ENCODE measurements around the gene TMEM117. TPM values are rescaled to one million over a fixed set of nuclear protein-coding genes. Genes with fewer than 3 reads are reported as not detected.

Gene TMEM117
- total RNA-seq, 5 donors from 2014 or later (not counting 1 experiment from before 2014, with no cell fraction given) = 3.3 to 4.4 (median 3.9) TPM

- Mint-ChIP-seq H3K4me1 (peaks cover 6 to 48% (median 15%) of the 10 kb centered on the region in 3 donors), H3K36me3 (no peaks in the 10 kb centered on the region), H3K27ac (no peak overlapping the region), H3K9me3 (no peaks in the 10 kb centered on the region), H3K4me3 (no peak overlapping the region), H3K27me3 (no peaks in the 10 kb centered on the region)
- 93% methylated on average over 3 of the region's 4 CpGs for WGBS (ENCODE audit: insufficient coverage)
- POLR2A ChIA-PET = no interaction called here
- Histone ChIP-seq H3K36me3 (ENCODE audit: control insufficient read depth in 2 of 2, extremely low read depth in 1 of 2, insufficient read depth in 1 of 2, low read length in 1 of 2) (no peaks in the 10 kb centered on the region), H3K9me3 (no peaks in the 10 kb centered on the region), H3K4me3 (ENCODE audit: control insufficient read depth in 1 of 2, extremely low read depth in 1 of 2, low read length in 1 of 2) (no peak overlapping the region), H3K27ac (ENCODE audit: low read length) (no peak overlapping the region), H3K4me1 (ENCODE audit: control insufficient read depth in 1 of 2, extremely low read depth in 1 of 2, insufficient read depth in 2 of 2, low read length in 2 of 2) (no peaks in the 10 kb centered on the region), H3K27me3 (replicated peaks in 1 of 2; ENCODE audit: control insufficient read depth in 2 of 2, extremely low read depth in 1 of 2, insufficient read depth in 2 of 2, low read length in 1 of 2) (no peaks in the 10 kb centered on the region)
- ATAC-seq (replicated peaks in 1 of 4) (no peak), DNase-seq (no peak)
- CTCF ChIA-PET = interaction anchor here in 1 of 2 donors (0.7 kb wide), 1 partner anchor 60 kb away, joined by 4 read pairs; no protein-coding TSS in a partner anchor
Measured at GRCh38 chr12:43812926-43813325, 23.0 kb upstream of the TMEM117 start.

GRCh38 chr12:43815416-43815815 is 20.5 kb upstream of the TMEM117 start:
- H3K27ac ChIP-seq (ENCODE audit: low read length) = no peak overlapping the region
- no peak overlapping the region for H3K4me3 Mint-ChIP-seq
- H3K9me3 Mint-ChIP-seq = no peaks in the 10 kb centered on the region
- no peaks in the 10 kb centered on the region for H3K27me3 Mint-ChIP-seq
- ATAC-seq (replicated peaks in 1 of 4) (no peak), DNase-seq (no peak)
- H3K36me3 Mint-ChIP-seq = no peaks in the 10 kb centered on the region
- H3K4me1 ChIP-seq (ENCODE audit: control insufficient read depth in 1 of 2, extremely low read depth in 1 of 2, insufficient read depth in 2 of 2, low read length in 2 of 2) = no peaks in the 10 kb centered on the region
- 58% methylated on average over 3 of the region's 3 CpGs for WGBS (ENCODE audit: insufficient coverage)
- no peaks in the 10 kb centered on the region for H3K36me3 ChIP-seq (ENCODE audit: control insufficient read depth in 2 of 2, extremely low read depth in 1 of 2, insufficient read depth in 1 of 2, low read length in 1 of 2)
- no peak overlapping the region for H3K27ac Mint-ChIP-seq
- no peaks in the 10 kb centered on the region for H3K9me3 ChIP-seq
- ChIA-PET CTCF (interaction anchor here in 1 of 2 donors (1.0 kb wide), 1 partner anchor 67 kb away, joined by 3 read pairs; no protein-coding TSS in a partner anchor), POLR2A (interaction anchor here in 1 of 2 donors (1.0 kb wide), 1 partner anchor 30 kb away, joined by 3 read pairs; no protein-coding TSS in a partner anchor)
- H3K27me3 ChIP-seq (replicated peaks in 1 of 2; ENCODE audit: control insufficient read depth in 2 of 2, extremely low read depth in 1 of 2, insufficient read depth in 2 of 2, low read length in 1 of 2) = no peaks in the 10 kb centered on the region
- H3K4me1 Mint-ChIP-seq = peaks cover 6 to 35% (median 15%) of the 10 kb centered on the region in 3 donors
- no peak overlapping the region for H3K4me3 ChIP-seq (ENCODE audit: control insufficient read depth in 1 of 2, extremely low read depth in 1 of 2, low read length in 1 of 2)

- ChIA-PET POLR2A (interaction anchor here in 1 of 2 donors (1.0 kb wide), 1 partner anchor 31 kb away, joined by 3 read pairs; no protein-coding TSS in a partner anchor), CTCF (interaction anchor here (0.6 to 0.8 kb wide), 3 partner anchors 17 to 371 kb away, joined by 3 read pairs; no protein-coding TSS in a partner anchor)
- WGBS (ENCODE audit: insufficient coverage) = 56% methylated on average over 2 of the region's 3 CpGs
- H3K4me3 ChIP-seq (ENCODE audit: control insufficient read depth in 1 of 2, extremely low read depth in 1 of 2, low read length in 1 of 2) = no peak overlapping the region
- H3K27ac ChIP-seq (ENCODE audit: low read length) = no peak overlapping the region
- H3K4me3 Mint-ChIP-seq = no peak overlapping the region
- no peaks in the 10 kb centered on the region for H3K9me3 Mint-ChIP-seq
- H3K9me3 ChIP-seq = no peaks in the 10 kb centered on the region
- no peaks in the 10 kb centered on the region for H3K27me3 ChIP-seq (replicated peaks in 1 of 2; ENCODE audit: control insufficient read depth in 2 of 2, extremely low read depth in 1 of 2, insufficient read depth in 2 of 2, low read length in 1 of 2)
- ATAC-seq (replicated peaks in 1 of 4) (no peak), DNase-seq (no peak)
- no peaks in the 10 kb centered on the region for H3K36me3 ChIP-seq (ENCODE audit: control insufficient read depth in 2 of 2, extremely low read depth in 1 of 2, insufficient read depth in 1 of 2, low read length in 1 of 2)
- H3K4me1 Mint-ChIP-seq = peaks cover 3 to 31% (median 12%) of the 10 kb centered on the region in 3 donors
- H3K4me1 ChIP-seq (ENCODE audit: control insufficient read depth in 1 of 2, extremely low read depth in 1 of 2, insufficient read depth in 2 of 2, low read length in 2 of 2) = no peaks in the 10 kb centered on the region
- no peaks in the 10 kb centered on the region for H3K27me3 Mint-ChIP-seq
- no peak overlapping the region for H3K27ac Mint-ChIP-seq
- H3K36me3 Mint-ChIP-seq = no peaks in the 10 kb centered on the region
Measured at GRCh38 chr12:43816168-43816567, 19.7 kb upstream of the TMEM117 start.

- DNase-seq (no peak), ATAC-seq (replicated peaks in 1 of 4) (no peak)
- POLR2A ChIA-PET = interaction anchor here (0.5 kb wide), 2 partner anchors 9 to 42 kb away, joined by 3 read pairs; no protein-coding TSS in a partner anchor
- no peaks in the 10 kb centered on the region for H3K36me3 Mint-ChIP-seq
- H3K9me3 ChIP-seq = no peaks in the 10 kb centered on the region
- no peak overlapping the region for H3K27ac ChIP-seq (ENCODE audit: low read length)
- H3K9me3 Mint-ChIP-seq = no peaks in the 10 kb centered on the region
- WGBS (ENCODE audit: insufficient coverage) = 95% methylated on average over 5 of the region's 8 CpGs
- H3K4me3 Mint-ChIP-seq = no peak overlapping the region
- no peak overlapping the region for H3K27ac Mint-ChIP-seq
- H3K27me3 Mint-ChIP-seq = peaks cover 0 to 2% of the 10 kb centered on the region in 2 donors
- no peaks in the 10 kb centered on the region for H3K27me3 ChIP-seq (replicated peaks in 1 of 2; ENCODE audit: control insufficient read depth in 2 of 2, extremely low read depth in 1 of 2, insufficient read depth in 2 of 2, low read length in 1 of 2)
- no peak overlapping the region for H3K4me3 ChIP-seq (ENCODE audit: control insufficient read depth in 1 of 2, extremely low read depth in 1 of 2, low read length in 1 of 2)
- CTCF ChIA-PET = no interaction called here
- H3K36me3 ChIP-seq (ENCODE audit: control insufficient read depth in 2 of 2, extremely low read depth in 1 of 2, insufficient read depth in 1 of 2, low read length in 1 of 2) = no peaks in the 10 kb centered on the region
- H3K4me1 Mint-ChIP-seq = peaks cover 0 to 2% (median 0%) of the 10 kb centered on the region in 3 donors
- H3K4me1 ChIP-seq (ENCODE audit: control insufficient read depth in 1 of 2, extremely low read depth in 1 of 2, insufficient read depth in 2 of 2, low read length in 2 of 2) = no peaks in the 10 kb centered on the region
Measured at GRCh38 chr12:43824207-43824775, 11.6 kb upstream of the TMEM117 start.

- ChIA-PET CTCF (no interaction called here), POLR2A (interaction anchor here in 1 of 2 donors (0.7 kb wide), 1 partner anchor 80 kb away, joined by 3 read pairs; no protein-coding TSS in a partner anchor)
- Mint-ChIP-seq H3K27ac (no peak overlapping the region), H3K4me3 (no peak overlapping the region), H3K36me3 (no peaks in the 10 kb centered on the region), H3K27me3 (peaks cover 0 to 2% of the 10 kb centered on the region in 2 donors), H3K4me1 (peaks cover 7 to 9% (median 7%) of the 10 kb centered on the region in 3 donors), H3K9me3 (no peaks in the 10 kb centered on the region)
- H3K4me1 ChIP-seq (ENCODE audit: control insufficient read depth in 1 of 2, extremely low read depth in 1 of 2, insufficient read depth in 2 of 2, low read length in 2 of 2) = peaks cover 0 to 4% of the 10 kb centered on the region in 2 experiments
- H3K27ac ChIP-seq (ENCODE audit: low read length) = no peak overlapping the region
- no peaks in the 10 kb centered on the region for H3K36me3 ChIP-seq (ENCODE audit: control insufficient read depth in 2 of 2, extremely low read depth in 1 of 2, insufficient read depth in 1 of 2, low read length in 1 of 2)
- no peaks in the 10 kb centered on the region for H3K27me3 ChIP-seq (replicated peaks in 1 of 2; ENCODE audit: control insufficient read depth in 2 of 2, extremely low read depth in 1 of 2, insufficient read depth in 2 of 2, low read length in 1 of 2)
- H3K4me3 ChIP-seq (ENCODE audit: control insufficient read depth in 1 of 2, extremely low read depth in 1 of 2, low read length in 1 of 2) = no peak overlapping the region
- ATAC-seq (replicated peaks in 1 of 4) (no peak), DNase-seq (no peak)
- H3K9me3 ChIP-seq = no peaks in the 10 kb centered on the region
- no CpG with 5 or more reads among the region's 3 CpGs for WGBS (ENCODE audit: insufficient coverage)
Measured at GRCh38 chr12:43826681-43827080, 9.2 kb upstream of the TMEM117 start.

- ChIA-PET CTCF (no interaction called here), POLR2A (no interaction called here)
- Histone ChIP-seq H3K27ac (ENCODE audit: low read length) (no peak overlapping the region), H3K27me3 (replicated peaks in 1 of 2; ENCODE audit: control insufficient read depth in 2 of 2, extremely low read depth in 1 of 2, insufficient read depth in 2 of 2, low read length in 1 of 2) (no peaks in the 10 kb centered on the region), H3K9me3 (no peaks in the 10 kb centered on the region), H3K36me3 (ENCODE audit: control insufficient read depth in 2 of 2, extremely low read depth in 1 of 2, insufficient read depth in 1 of 2, low read length in 1 of 2) (no peaks in the 10 kb centered on the region), H3K4me1 (ENCODE audit: control insufficient read depth in 1 of 2, extremely low read depth in 1 of 2, insufficient read depth in 2 of 2, low read length in 2 of 2) (peaks cover under 1 to 8% of the 10 kb centered on the region in 2 experiments), H3K4me3 (ENCODE audit: control insufficient read depth in 1 of 2, extremely low read depth in 1 of 2, low read length in 1 of 2) (no peak overlapping the region)
- Mint-ChIP-seq H3K27ac (no peak overlapping the region), H3K36me3 (no peaks in the 10 kb centered on the region), H3K9me3 (no peaks in the 10 kb centered on the region), H3K4me1 (peaks cover 11 to 13% (median 11%) of the 10 kb centered on the region in 3 donors), H3K27me3 (peaks cover 0 to 2% of the 10 kb centered on the region in 2 donors), H3K4me3 (no peak overlapping the region)
- no peak for DNase-seq
- 83% methylated on average over 1 of the region's 1 CpG for WGBS (ENCODE audit: insufficient coverage)
- ATAC-seq (replicated peaks in 1 of 4) = no peak
Measured at GRCh38 chr12:43827093-43827492, 8.8 kb upstream of the TMEM117 start.
